GM12875 (cell line): ENCODE measurements around the gene MIPOL1.

Experiments used
- H3K4me3 ChIP-seq: one replicate; pipeline ENCODE4 v1.5.1; 2011; ENCODE audit warnings: low read depth, low read length, control low read depth
- TF ChIP-seq, protein P1 (sequence below): IDR thresholded peaks from 2 replicates; pipeline ENCODE4 v1.5.1; 2011; ENCODE audit warnings: low read depth, mild to moderate bottlenecking, control low read depth, inconsistent platforms, low read length, moderate library complexity, borderline replicate concordance; ENCODE audit not compliant: insufficient read depth

The MIPOL1 gene

DNA sequence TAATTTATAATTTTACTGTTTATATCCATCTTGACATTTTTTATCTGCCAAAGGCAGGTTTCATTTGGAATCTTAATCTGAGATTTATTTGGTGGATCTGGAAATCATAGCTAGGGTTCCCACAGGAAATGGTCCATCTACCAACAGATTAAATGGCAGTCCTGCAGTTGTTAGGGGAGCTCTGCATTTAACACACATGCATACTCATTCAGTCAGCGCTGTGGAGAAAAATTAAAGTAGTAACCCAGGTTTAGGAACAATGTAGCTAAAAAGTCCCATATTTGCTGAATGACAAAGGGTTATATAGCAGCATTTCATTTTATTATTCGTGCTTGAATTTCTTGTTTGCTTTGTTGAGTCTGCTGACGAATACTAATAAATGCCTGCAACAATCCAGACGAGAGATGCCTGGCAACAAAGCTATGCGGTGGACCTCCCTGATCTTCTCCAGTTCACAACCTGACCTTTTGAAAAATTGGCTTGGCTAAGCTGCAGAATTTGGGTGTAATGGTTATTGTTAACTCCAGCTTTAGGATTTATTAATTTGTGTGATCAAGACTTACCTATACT is 59.8 kb downstream of the MIPOL1 start:
- TF ChIP-seq, protein P1, sequence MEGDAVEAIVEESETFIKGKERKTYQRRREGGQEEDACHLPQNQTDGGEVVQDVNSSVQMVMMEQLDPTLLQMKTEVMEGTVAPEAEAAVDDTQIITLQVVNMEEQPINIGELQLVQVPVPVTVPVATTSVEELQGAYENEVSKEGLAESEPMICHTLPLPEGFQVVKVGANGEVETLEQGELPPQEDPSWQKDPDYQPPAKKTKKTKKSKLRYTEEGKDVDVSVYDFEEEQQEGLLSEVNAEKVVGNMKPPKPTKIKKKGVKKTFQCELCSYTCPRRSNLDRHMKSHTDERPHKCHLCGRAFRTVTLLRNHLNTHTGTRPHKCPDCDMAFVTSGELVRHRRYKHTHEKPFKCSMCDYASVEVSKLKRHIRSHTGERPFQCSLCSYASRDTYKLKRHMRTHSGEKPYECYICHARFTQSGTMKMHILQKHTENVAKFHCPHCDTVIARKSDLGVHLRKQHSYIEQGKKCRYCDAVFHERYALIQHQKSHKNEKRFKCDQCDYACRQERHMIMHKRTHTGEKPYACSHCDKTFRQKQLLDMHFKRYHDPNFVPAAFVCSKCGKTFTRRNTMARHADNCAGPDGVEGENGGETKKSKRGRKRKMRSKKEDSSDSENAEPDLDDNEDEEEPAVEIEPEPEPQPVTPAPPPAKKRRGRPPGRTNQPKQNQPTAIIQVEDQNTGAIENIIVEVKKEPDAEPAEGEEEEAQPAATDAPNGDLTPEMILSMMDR: no peak

DNA sequence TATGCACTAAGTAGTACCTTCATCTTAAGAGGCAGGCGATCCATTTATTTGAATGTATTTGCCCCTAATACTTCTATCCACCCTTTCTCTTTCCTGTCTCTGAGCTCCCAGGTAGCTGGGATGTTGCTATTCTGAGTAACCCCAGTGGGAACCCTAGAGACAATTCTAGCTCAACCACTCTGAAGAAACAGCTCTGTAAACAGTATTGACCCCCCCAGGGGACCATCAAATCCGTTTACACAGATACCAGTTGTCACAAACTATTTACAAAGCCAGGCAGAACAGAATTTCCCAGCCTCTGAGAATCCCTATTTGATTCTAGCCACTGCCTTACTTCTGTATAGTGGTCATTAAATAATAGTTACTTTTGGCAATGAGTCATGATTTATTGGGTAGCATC is 64.9 kb downstream of the MIPOL1 start:
- TF ChIP-seq, protein P1: no peak
- H3K4me3 ChIP-seq: no peak overlapping the region

More for the DNA sequence above, 59.8 kb downstream of the MIPOL1 start:
- no peak overlapping the region for H3K4me3 ChIP-seq

GRCh38 chr14:37263656-37264236 is 66.0 kb downstream of the MIPOL1 start:
- TF ChIP-seq, protein P1: no peak
- no peak overlapping the region for H3K4me3 ChIP-seq

GRCh38 chr14:37268788-37269187 is 71.1 kb downstream of the MIPOL1 start:
- H3K4me3 ChIP-seq: no peak overlapping the region
- TF ChIP-seq, protein P1: no peak

- TF ChIP-seq, protein P1: no peak
- H3K4me3 ChIP-seq: no peak overlapping the region
These were observed 72.9 kb downstream of the MIPOL1 start for GRCh38 chr14:37270629-37271028.

DNA sequence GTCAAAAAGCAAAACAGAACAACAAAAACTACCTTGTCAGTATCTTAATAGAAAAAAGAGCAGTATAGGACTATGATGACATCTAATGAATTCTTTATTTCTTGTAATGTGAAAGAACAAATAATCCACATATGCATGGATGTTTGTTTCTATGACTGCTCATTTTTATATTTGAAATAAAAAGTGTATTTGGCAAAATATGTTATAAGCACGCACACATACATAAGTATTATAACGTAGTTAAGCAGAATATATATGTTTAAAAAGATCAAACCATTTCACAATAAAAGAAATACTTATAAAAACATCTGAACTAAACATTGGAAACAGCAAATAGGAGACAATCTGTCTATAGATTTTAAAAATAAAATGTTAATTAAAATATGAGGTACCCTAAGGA is 74.8 kb downstream of the MIPOL1 start:
- no peak overlapping the region for H3K4me3 ChIP-seq
- TF ChIP-seq, protein P1: no peak

DNA sequence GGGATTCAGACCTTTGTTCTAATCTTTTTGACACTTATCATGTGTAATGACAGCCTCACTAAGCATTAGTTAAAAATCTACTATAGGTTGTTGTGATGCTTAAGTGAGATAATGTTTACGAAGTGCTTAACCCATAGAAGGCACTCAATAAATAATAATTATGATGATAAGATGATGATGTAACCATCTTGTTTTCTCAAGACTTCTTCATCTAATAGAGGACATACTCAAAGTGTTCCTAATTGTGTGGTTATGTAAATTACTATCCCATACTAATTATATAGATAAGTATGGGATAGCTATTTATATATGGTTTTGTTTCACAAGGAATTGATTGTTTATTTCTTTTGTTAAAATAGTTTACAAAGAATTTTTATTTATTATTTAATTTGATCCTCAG is 76.9 kb downstream of the MIPOL1 start:
- TF ChIP-seq, protein P1: no peak
- H3K4me3 ChIP-seq: no peak overlapping the region
